ENCODE data around the gene ISOC2.

ISOC2 gene

GRCh38 chr19:55476100-55476775, 14.8 kb upstream of the ISOC2 start, which contains the start of gene ZNF628:
Gene ZNF628 (plus strand): TSS chr19:55476617. CDS start chr19:55479911, 3,294 bp downstream.
- DNase-seq = peak; percentile 93 to 98 (median 96)

- no peak for DNase-seq
Observed at GRCh38 chr19:55474269-55475265, 13.1 kb upstream of the ISOC2 start.

- DNase-seq = no peak
Observed at GRCh38 chr19:55473225-55474012, 12.0 kb upstream of the ISOC2 start.

- DNase-seq = no peak
Observed at GRCh38 chr19:55472463-55472862, 11.0 kb upstream of the ISOC2 start.

GRCh38 chr19:55471266-55471665, 9.8 kb upstream of the ISOC2 start:
- DNase-seq = no peak

- DNase-seq = no peak
Observed at GRCh38 chr19:55468054-55468393, 6.6 kb upstream of the ISOC2 start.

- peak in 5 of 6 experiments; percentile 40 to 70 (median 56) for DNase-seq
Observed at GRCh38 chr19:55467236-55468053, 6.0 kb upstream of the ISOC2 start.

- no peak for DNase-seq
Observed at GRCh38 chr19:55466241-55466614, 4.8 kb upstream of the ISOC2 start.

- no peak for DNase-seq
Observed at GRCh38 chr19:55465460-55466240, 4.2 kb upstream of the ISOC2 start.

GRCh38 chr19:55464662-55465054, 3.2 kb upstream of the ISOC2 start, which contains the start of gene C19orf85:
Gene C19orf85 (minus strand): TSS chr19:55464751. CDS start chr19:55464554, 197 bp downstream.
- DNase-seq = no peak

GRCh38 chr19:55464039-55464661, 2.7 kb upstream of the ISOC2 start:
- no peak for DNase-seq

- DNase-seq = no peak
Observed at GRCh38 chr19:55463583-55464031, 2.2 kb upstream of the ISOC2 start.

- DNase-seq = no peak
Observed at GRCh38 chr19:55462722-55463121, 1.3 kb upstream of the ISOC2 start.

GRCh38 chr19:55461974-55462626, 658 bp upstream of the ISOC2 start:
- DNase-seq = peak in 1 of 6 experiments; percentile 15

GRCh38 chr19:55460670-55461258, 678 bp downstream of the ISOC2 start:
- peak in 1 of 6 experiments; percentile 39 for DNase-seq

- no peak for DNase-seq
Observed at GRCh38 chr19:55459950-55460657, 1.3 kb downstream of the ISOC2 start.

GRCh38 chr19:55459551-55459949, 1.9 kb downstream of the ISOC2 start:
- DNase-seq = no peak

- DNase-seq = no peak
Observed at GRCh38 chr19:55457683-55458457, 3.6 kb downstream of the ISOC2 start.
